Naive thymus-derived CD4-positive, alpha-beta T cell (primary cell): Measurements from ENCODE around the gene TACC2. TPM values are rescaled to one million over a fixed set of nuclear protein-coding genes. Genes with fewer than 3 reads are reported as not detected.

Source experiments
- ATAC-seq: fragments of 150-1000 bp; cut with Tn5 transposase; 2 replicates; pipeline ENCODE4 v1.10.0; 2021; ENCODE audit warnings: mild to moderate bottlenecking, moderate library complexity
- CTCF ChIA-PET: fragments of 350-600 bp; sonication (Branson Sonifier 250); formaldehyde crosslinking; loops from one replicate; lab custom pipeline; 2021; ENCODE audit warnings: antibody characterized with exemption; lab: Charles Lee
- POLR2A ChIA-PET: fragments of 350-600 bp; sonication (Branson Sonifier 250); formaldehyde crosslinking; loops from one replicate; lab custom pipeline; 2021; ENCODE audit warnings: antibody characterized with exemption, inconsistent platforms; lab: Charles Lee
- DNase-seq, 9 donors: peaks; one replicate each; pipeline versions ENCODE4 v3.0.0 to v3.0.0-alpha.2; 2020 to 2022; ENCODE audit warnings: mixed read lengths in 1 of 9
- H3K27ac ChIP-seq: one replicate; pipeline ENCODE4 v1.7.0; 2013; ENCODE audit warnings: mild to moderate bottlenecking, low read depth, low read length, moderate library complexity
- H3K27me3 ChIP-seq, 2 donors: one replicate each; pipeline ENCODE4 v1.7.0; 2013; ENCODE audit warnings: low read length in 2 of 2, mild to moderate bottlenecking in 2 of 2, moderate library complexity in 2 of 2; ENCODE audit not compliant: control insufficient read depth in 2 of 2, insufficient read depth in 2 of 2
- H3K36me3 ChIP-seq, 3 experiments: 1 replicate in 2 of 3; 2 replicates in 1 of 3; pipeline ENCODE4 v1.7.0; 2013; ENCODE audit warnings: low read length in 3 of 3, mild to moderate bottlenecking in 3 of 3, moderate library complexity in 1 of 3; ENCODE audit not compliant: insufficient read depth in 3 of 3, control insufficient read depth in 2 of 3
- H3K4me1 ChIP-seq, 2 donors: one replicate each; pipeline ENCODE4 v1.7.0; 2013; ENCODE audit warnings: low read length in 2 of 2, mild to moderate bottlenecking in 2 of 2, moderate library complexity in 1 of 2; ENCODE audit not compliant: control insufficient read depth in 2 of 2, insufficient read depth in 2 of 2
- H3K4me3 ChIP-seq: 2 replicates; pipeline ENCODE4 v1.7.0; 2013; ENCODE audit warnings: mild to moderate bottlenecking, low read length
- H3K9me3 ChIP-seq, 3 experiments: 1 replicate in 2 of 3; 2 replicates in 1 of 3; pipeline ENCODE4 v1.7.0; 2013; ENCODE audit warnings: low read length in 3 of 3; ENCODE audit not compliant: control insufficient read depth in 2 of 3
- H3K27ac Mint-ChIP-seq, 9 donors: one replicate each; pipeline ENCODE4 v1.8.0; 2020 to 2022; ENCODE audit warnings: mixed read lengths in 9 of 9, mild to moderate bottlenecking in 8 of 9, moderate library complexity in 5 of 9, inconsistent platforms in 2 of 9
- H3K27me3 Mint-ChIP-seq, 5 donors: one replicate each; pipeline ENCODE4 v1.8.0; 2021 to 2022; ENCODE audit warnings: mixed read lengths in 5 of 5, mild to moderate bottlenecking in 1 of 5
- H3K36me3 Mint-ChIP-seq, 5 donors: one replicate each; pipeline ENCODE4 v1.8.0; 2020 to 2022; ENCODE audit warnings: mixed read lengths in 5 of 5, mild to moderate bottlenecking in 3 of 5, inconsistent platforms in 1 of 5
- H3K4me1 Mint-ChIP-seq, 7 donors: one replicate each; pipeline ENCODE4 v1.8.0; 2020 to 2022; ENCODE audit warnings: mixed read lengths in 7 of 7, mild to moderate bottlenecking in 3 of 7, inconsistent platforms in 1 of 7
- H3K4me3 Mint-ChIP-seq, 10 donors: one replicate each; pipeline ENCODE4 v1.8.0; 2020 to 2022; ENCODE audit warnings: mild to moderate bottlenecking in 10 of 10, mixed read lengths in 10 of 10, moderate library complexity in 6 of 10, inconsistent platforms in 2 of 10
- H3K9me3 Mint-ChIP-seq, 11 donors: one replicate each; pipeline ENCODE4 v1.8.0; 2020 to 2022; ENCODE audit warnings: mixed read lengths in 11 of 11, mild to moderate bottlenecking in 4 of 11, inconsistent platforms in 1 of 11, moderate library complexity in 1 of 11
- intact Hi-C, 2 donors: fragments of 100-400 bp; cut with micrococcal nuclease; formaldehyde crosslinking; loops; one replicate each; pipeline ENCODE4 v1.15.1; 2023
- polyA plus RNA-seq, 2 donors: library from polyadenylated mRNA; unstranded; fragments of 300-500 nt; fragmentation: Illumina TruSeq; gene quantifications; one replicate each; pipeline ENCODE4 v1.2.3, GENCODE V29; 2021
- total RNA-seq, 6 experiments: library from RNA in 5 of 6; stranded (reverse) in 5 of 6; gene quantifications; 1 replicate in 5 of 6; 2 replicates in 1 of 6; pipeline ENCODE4 v1.2.3 and lab custom pipeline; 2021 to 2026

The TACC2 gene
- total and polyA plus RNA-seq, 7 experiments from 2014 or later: 0.16 TPM; not detected in 6

DNA sequence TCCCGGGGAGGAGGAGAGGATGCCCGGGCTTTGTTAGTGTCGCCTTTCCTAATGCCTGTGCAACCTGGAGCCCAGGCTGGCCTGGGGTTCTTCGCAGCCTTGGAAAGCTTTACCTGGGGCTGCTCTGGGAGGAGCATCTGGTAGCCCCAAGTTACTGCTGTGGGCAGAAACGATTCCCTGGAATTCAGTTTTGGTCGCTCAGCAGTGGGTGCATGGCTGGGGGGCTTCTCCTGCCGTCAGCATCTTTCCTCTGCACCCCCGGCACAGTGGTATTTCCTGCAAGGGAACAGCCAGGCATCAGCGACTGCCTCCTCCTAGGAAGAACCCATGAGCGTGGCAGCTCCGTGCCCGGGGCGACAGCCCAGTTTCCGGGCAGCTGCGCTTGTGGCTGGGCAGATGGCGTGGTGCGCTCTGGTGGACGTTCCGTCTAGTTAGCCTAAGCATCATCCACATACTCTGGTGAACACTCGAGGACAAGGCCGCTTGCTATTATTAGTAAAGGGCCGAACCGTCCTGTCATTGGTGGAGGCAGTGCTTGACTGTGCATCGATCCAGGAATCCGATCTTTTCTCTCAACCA, 175.1 kb downstream of the TACC2 start:
- peaks cover 0 to 16% (median 10%) of the 10 kb centered on the region in 7 donors for H3K4me1 Mint-ChIP-seq
- CTCF ChIA-PET: no interaction called here
- peaks cover 0 to 2% (median 0%) of the 10 kb centered on the region in 11 donors for H3K9me3 Mint-ChIP-seq
- Histone ChIP-seq H3K9me3 (no peaks in the 10 kb centered on the region), H3K4me3 (no peak overlapping the region), H3K4me1 (no peaks in the 10 kb centered on the region), H3K27ac (no peak overlapping the region), H3K27me3 (no peaks in the 10 kb centered on the region), H3K36me3 (no peaks in the 10 kb centered on the region)
- intact Hi-C loops: no loop called here
- ATAC-seq: no peak
- H3K27me3 Mint-ChIP-seq: peaks cover 52 to 66% (median 63%) of the 10 kb centered on the region in 5 donors
- H3K36me3 Mint-ChIP-seq: no peaks in the 10 kb centered on the region
- no peak overlapping the region for H3K27ac Mint-ChIP-seq
- DNase-seq: no peak
- POLR2A ChIA-PET: no interaction called here
- H3K4me3 Mint-ChIP-seq: peak overlapping the region in 7 of 10 donors; percentile 13 to 72 (median 53)

DNA sequence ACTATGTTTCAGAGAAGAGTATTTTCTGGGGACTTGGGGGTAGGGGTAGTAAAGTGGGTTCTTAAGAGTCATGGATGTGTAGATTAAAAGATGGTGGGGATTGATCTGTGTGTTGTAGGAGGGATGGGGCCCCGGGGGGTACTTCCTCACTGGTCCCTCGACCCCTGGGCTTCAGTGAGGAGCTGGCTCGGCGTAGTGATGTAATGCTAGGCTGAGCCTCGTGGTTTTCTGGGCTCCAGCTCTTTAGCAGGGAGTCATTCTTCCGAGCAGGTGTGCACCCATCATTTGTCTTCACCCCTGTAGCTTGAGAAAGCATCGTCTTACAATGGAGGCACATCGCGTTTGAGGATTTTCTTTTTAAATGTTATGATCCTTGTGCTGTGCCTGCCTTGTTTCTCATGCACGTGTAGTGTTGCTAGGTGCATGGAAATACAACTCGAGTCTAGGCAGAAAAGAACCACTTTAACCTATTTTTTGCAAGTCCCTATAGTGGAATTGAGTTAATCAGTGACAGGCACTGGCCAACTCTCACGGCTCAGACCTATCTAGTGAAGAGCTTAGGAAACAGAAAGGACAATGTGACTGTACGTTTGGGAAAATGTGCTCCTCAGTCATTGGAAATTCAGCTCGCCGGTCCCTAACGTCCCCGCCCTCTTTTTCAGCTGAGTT, 176.0 kb downstream of the TACC2 start:
- peaks cover 0 to 16% (median 10%) of the 10 kb centered on the region in 7 donors for H3K4me1 Mint-ChIP-seq
- peaks cover 54 to 69% (median 60%) of the 10 kb centered on the region in 5 donors for H3K27me3 Mint-ChIP-seq
- no peak for DNase-seq
- H3K4me3 Mint-ChIP-seq: peak overlapping the region in 2 of 10 donors; percentile 61 to 72
- Histone ChIP-seq H3K27ac (no peak overlapping the region), H3K9me3 (no peaks in the 10 kb centered on the region), H3K4me1 (no peaks in the 10 kb centered on the region), H3K4me3 (no peak overlapping the region), H3K36me3 (no peaks in the 10 kb centered on the region), H3K27me3 (no peaks in the 10 kb centered on the region)
- ATAC-seq: no peak
- H3K27ac Mint-ChIP-seq: no peak overlapping the region
- ChIA-PET CTCF (no interaction called here), POLR2A (no interaction called here)
- peaks cover 0 to 2% (median 0%) of the 10 kb centered on the region in 11 donors for H3K9me3 Mint-ChIP-seq
- intact Hi-C loops: no loop called here
- no peaks in the 10 kb centered on the region for H3K36me3 Mint-ChIP-seq

DNA sequence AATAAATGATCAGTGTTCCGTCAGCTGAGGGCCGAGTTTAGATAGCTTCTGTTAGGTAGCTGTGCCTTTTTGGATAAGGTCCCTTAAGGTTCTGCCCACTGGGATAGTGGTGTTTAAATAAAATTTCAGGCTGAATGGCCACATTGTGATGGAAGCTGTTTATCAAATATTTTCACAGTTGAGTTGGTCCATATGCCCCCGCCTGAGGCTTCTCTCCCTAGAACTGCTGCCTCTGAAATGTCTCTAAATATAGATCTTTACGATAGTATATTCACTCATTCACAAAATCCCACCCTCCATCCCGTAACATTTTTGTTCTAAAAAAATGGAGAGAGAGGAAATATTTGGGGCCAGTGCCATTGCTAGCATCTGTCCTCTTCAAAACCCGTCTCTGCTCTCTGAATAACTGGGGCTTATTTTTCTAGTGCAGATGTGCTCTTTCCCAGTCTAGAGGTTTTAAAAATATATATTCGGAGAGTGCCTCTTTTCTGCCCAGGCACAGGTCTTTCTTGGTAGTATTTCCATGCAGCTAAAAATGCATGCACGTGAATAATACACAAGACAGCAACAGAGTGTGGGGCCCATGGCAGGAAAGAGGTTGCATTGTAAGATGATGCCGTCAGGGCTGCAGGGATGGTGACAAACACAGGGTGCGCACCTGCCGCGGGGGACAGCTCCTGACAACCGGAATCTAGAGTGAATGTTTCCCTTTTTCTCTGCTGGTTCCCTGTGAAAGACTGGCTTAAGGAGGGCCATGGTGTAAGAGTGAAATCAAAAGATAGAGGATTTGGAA, 176.7 kb downstream of the TACC2 start:
- CTCF ChIA-PET: no interaction called here
- Histone ChIP-seq H3K4me1 (no peaks in the 10 kb centered on the region), H3K36me3 (no peaks in the 10 kb centered on the region), H3K27me3 (no peaks in the 10 kb centered on the region), H3K9me3 (no peaks in the 10 kb centered on the region), H3K4me3 (no peak overlapping the region), H3K27ac (no peak overlapping the region)
- H3K27ac Mint-ChIP-seq: no peak overlapping the region
- H3K9me3 Mint-ChIP-seq: peaks cover 0 to 4% (median 0%) of the 10 kb centered on the region in 11 donors
- peaks cover 0 to 16% (median 10%) of the 10 kb centered on the region in 7 donors for H3K4me1 Mint-ChIP-seq
- no peak overlapping the region for H3K4me3 Mint-ChIP-seq
- peaks cover 53 to 69% (median 58%) of the 10 kb centered on the region in 5 donors for H3K27me3 Mint-ChIP-seq
- no peak for ATAC-seq
- H3K36me3 Mint-ChIP-seq: no peaks in the 10 kb centered on the region
- intact Hi-C loops: no loop called here
- DNase-seq: no peak
- POLR2A ChIA-PET: no interaction called here

DNA sequence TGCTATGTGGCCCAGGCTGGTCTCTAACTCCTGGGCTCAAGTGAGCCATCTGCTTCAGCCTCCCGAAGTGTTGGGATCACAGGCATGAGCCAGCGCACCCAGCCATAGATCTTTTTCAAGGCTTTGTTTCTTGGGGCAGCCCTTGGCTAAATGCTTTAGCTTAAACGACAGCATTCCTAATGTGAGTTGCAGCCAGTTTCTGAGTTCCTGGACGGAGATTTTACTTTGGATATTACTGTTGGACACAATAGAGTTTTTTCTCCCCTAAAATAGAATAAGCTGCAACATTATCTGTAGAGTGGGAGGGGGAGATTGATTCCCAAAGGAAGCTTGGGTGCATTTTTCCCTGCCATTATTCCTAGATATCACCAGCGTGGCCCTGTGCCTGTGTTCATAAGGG, 179.1 kb downstream of the TACC2 start:
- Mint-ChIP-seq H3K27ac (no peak overlapping the region), H3K9me3 (peaks cover 0 to 4% (median 0%) of the 10 kb centered on the region in 11 donors), H3K27me3 (peaks cover 34 to 65% (median 43%) of the 10 kb centered on the region in 5 donors), H3K36me3 (no peaks in the 10 kb centered on the region), H3K4me3 (no peak overlapping the region), H3K4me1 (peaks cover 0 to 13% (median 9%) of the 10 kb centered on the region in 7 donors)
- intact Hi-C loops: no loop called here
- DNase-seq (no peak), ATAC-seq (no peak)
- H3K27me3 ChIP-seq: no peaks in the 10 kb centered on the region
- H3K36me3 ChIP-seq: no peaks in the 10 kb centered on the region
- no peaks in the 10 kb centered on the region for H3K4me1 ChIP-seq
- no peaks in the 10 kb centered on the region for H3K9me3 ChIP-seq
- no peak overlapping the region for H3K4me3 ChIP-seq
- CTCF ChIA-PET: no interaction called here
- POLR2A ChIA-PET: no interaction called here
- H3K27ac ChIP-seq: no peak overlapping the region

DNA sequence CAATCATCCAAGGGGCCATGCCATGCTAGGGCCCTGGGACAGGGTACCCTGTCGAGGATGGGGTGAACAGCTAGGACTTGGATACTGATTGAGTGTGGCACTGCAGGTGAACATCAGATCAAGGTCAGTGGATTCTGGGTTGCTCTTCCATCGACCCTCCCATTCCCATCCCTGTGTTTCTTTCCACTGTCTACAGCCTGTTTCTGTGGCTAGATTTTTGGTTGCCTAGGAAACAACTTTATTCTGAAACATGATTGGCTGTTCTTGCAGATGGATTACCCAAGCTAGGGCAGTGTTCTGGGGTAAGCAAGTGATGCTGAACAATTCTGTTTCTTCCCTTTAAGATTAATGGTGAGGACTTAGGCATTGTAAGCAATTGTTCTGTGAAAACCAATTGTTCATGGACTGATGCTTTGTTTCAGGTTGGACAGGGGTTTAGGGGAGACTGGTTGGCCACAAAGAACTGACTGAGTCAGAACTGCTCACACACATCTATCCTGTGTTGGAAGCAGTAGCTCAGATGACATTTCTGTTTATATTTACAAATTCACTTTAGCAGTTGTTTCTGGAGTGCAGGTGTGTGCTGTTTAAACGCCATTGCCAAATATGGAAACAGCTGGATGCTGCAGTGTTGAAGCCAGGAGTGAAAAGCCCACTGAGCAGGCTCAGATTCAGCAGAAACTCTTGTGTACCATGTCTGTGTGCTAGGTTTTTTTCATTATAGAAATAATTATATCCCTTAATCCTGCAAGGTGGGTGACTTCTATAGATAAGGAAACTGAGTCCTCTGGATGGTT, 179.8 kb downstream of the TACC2 start:
- ATAC-seq: no peak
- Histone ChIP-seq H3K27ac (no peak overlapping the region), H3K4me3 (no peak overlapping the region), H3K9me3 (no peaks in the 10 kb centered on the region), H3K36me3 (no peaks in the 10 kb centered on the region), H3K4me1 (no peaks in the 10 kb centered on the region), H3K27me3 (no peaks in the 10 kb centered on the region)
- peaks cover 32 to 69% (median 43%) of the 10 kb centered on the region in 5 donors for H3K27me3 Mint-ChIP-seq
- H3K4me1 Mint-ChIP-seq: peaks cover 0 to 13% (median 9%) of the 10 kb centered on the region in 7 donors
- peaks cover 0 to 4% (median 0%) of the 10 kb centered on the region in 11 donors for H3K9me3 Mint-ChIP-seq
- no peak overlapping the region for H3K27ac Mint-ChIP-seq
- no peaks in the 10 kb centered on the region for H3K36me3 Mint-ChIP-seq
- ChIA-PET POLR2A (no interaction called here), CTCF (no interaction called here)
- DNase-seq: no peak
- H3K4me3 Mint-ChIP-seq: no peak overlapping the region
- intact Hi-C loops: no loop called here

DNA sequence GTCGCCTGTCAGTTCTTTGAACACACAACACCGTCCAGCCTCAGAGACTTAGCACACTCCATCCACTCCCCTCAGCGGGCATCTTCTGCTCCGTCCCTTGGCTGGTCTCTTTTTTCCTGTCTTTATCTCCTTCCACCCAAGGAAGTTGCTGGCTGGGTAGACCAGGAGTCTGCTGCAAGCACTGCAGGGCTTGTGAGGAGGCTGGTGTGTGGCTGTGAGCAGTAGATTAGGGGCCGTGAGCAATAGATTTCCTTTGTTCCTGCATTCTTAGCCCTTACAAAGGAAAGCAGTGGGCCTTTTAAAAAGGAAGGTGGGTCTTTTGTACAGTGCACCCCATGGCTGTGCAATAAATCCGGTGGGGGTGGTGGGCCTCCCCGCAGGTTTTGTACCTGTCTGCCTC, 181.8 kb downstream of the TACC2 start:
- H3K4me1 ChIP-seq: no peaks in the 10 kb centered on the region
- H3K4me3 Mint-ChIP-seq: no peak overlapping the region
- no peaks in the 10 kb centered on the region for H3K36me3 Mint-ChIP-seq
- H3K4me1 Mint-ChIP-seq: no peaks in the 10 kb centered on the region
- ChIA-PET CTCF (no interaction called here), POLR2A (no interaction called here)
- H3K9me3 Mint-ChIP-seq: peaks cover 0 to 2% (median 0%) of the 10 kb centered on the region in 11 donors
- H3K4me3 ChIP-seq: no peak overlapping the region
- H3K27ac ChIP-seq: no peak overlapping the region
- H3K27ac Mint-ChIP-seq: no peak overlapping the region
- H3K27me3 Mint-ChIP-seq: peaks cover 12 to 55% (median 23%) of the 10 kb centered on the region in 5 donors
- no peaks in the 10 kb centered on the region for H3K27me3 ChIP-seq
- no peaks in the 10 kb centered on the region for H3K36me3 ChIP-seq
- ATAC-seq (no peak), DNase-seq (no peak)
- H3K9me3 ChIP-seq: no peaks in the 10 kb centered on the region
- intact Hi-C loops: no loop called here
